HL-60 (cell line): ENCODE measurements around the gene LRP6.

Source experiments
- CTCF ChIP-seq: IDR thresholded peaks from one replicate; pipeline ENCODE4 v1.5.1; 2011; ENCODE audit warnings: low read length, control low read depth, inconsistent platforms; ENCODE audit not compliant: insufficient read depth
- GABPA ChIP-seq: IDR thresholded peaks from 2 replicates; pipeline ENCODE4 v1.6.1; 2012; ENCODE audit warnings: low read depth
- POLR2AphosphoS5 ChIP-seq: IDR thresholded peaks from 2 replicates; pipeline ENCODE4 v1.6.1; 2012; ENCODE audit warnings: low read depth

- no peak for TF ChIP-seq CTCF
- no peak for TF ChIP-seq POLR2AphosphoS5
- no peak for TF ChIP-seq GABPA
Measured at GRCh38 chr12:12176402-12176801, 90.4 kb downstream of the LRP6 start.
